Neural progenitor cell (in vitro differentiated cells): ENCODE data around the gene USP48.

Source experiments
- CTCF ChIP-seq: fragments of 200-600 bp; sonication (generic); IDR thresholded peaks from 2 replicates; pipeline ENCODE4 v1.5.1; 2017; ENCODE audit warnings: antibody characterized with exemption, mild to moderate bottlenecking
- EZH2 ChIP-seq: fragments of 200-600 bp; sonication (generic); IDR thresholded peaks from 2 replicates; pipeline ENCODE4 v1.6.1; 2017; ENCODE audit warnings: antibody characterized with exemption, mild to moderate bottlenecking, moderate library complexity

DNA sequence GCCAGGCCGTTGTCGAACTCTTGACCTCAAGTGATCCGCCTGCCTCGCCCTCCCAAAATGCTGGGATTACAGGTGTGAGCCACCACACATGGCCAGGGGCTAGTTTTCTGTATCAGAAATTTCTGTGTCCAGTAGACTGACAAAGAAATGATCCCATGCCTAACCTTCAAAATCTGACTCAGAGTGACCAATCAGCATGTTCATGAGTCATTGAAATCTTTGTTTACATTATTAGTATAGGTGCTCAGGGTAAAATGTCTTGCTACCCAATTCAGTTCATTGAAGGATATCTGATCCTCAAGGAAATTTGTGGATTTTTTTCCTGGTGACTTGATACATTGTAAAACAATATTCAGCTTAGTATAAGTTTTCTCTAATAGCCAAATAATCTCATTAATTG lies 18.2 kb upstream of the USP48 start:
- TF ChIP-seq CTCF: no peak
- TF ChIP-seq EZH2: no peak
